Colonic mucosa (tissue), 4 donors: ENCODE results near the gene GAS6. TPM values are rescaled to one million over a fixed set of nuclear protein-coding genes. Genes with fewer than 3 reads are reported as not detected.

Experiments used
- DNase-seq: peaks from one replicate; pipeline ENCODE4 v3.0.0-alpha.2; 2020
- H3K27ac ChIP-seq: fragments of 200-600 bp; one replicate; pipeline ENCODE4 v1.8.0; 2021
- H3K27me3 ChIP-seq: fragments of 200-600 bp; one replicate; pipeline ENCODE4 v1.8.0; 2021
- H3K36me3 ChIP-seq: fragments of 200-600 bp; one replicate; pipeline ENCODE4 v1.8.0; 2021
- H3K4me1 ChIP-seq: fragments of 200-600 bp; one replicate; pipeline ENCODE4 v1.8.0; 2021; ENCODE audit warnings: mild to moderate bottlenecking
- H3K4me3 ChIP-seq: fragments of 200-600 bp; one replicate; pipeline ENCODE4 v1.8.0; 2021
- H3K9ac ChIP-seq, 2 donors: one replicate each; pipeline ENCODE4 v1.7.0; 2013; ENCODE audit warnings: control low read depth in 2 of 2, low read depth in 2 of 2, low read length in 2 of 2
- H3K9me3 ChIP-seq: fragments of 200-600 bp; one replicate; pipeline ENCODE4 v1.8.0; 2021
- CTCF ChIP-seq: fragments of 200-600 bp; IDR thresholded peaks from one replicate; pipeline ENCODE4 v1.8.0; 2022; ENCODE audit warnings: antibody characterized with exemption, mild to moderate bottlenecking
- intact Hi-C: fragments of 100-400 bp; cut with DNase I; formaldehyde crosslinking; loops from one replicate; pipeline ENCODE4 v1.14.1; 2022
- total RNA-seq, 2 donors: library from RNA; stranded (reverse); fragmentation: NEBNext Ultra II Directional in 1 of 2; extraction: Animal tissue kit (Norgen Biotek cat#: 25700) in 1 of 2; gene quantifications; one replicate each; pipeline ENCODE4 v1.2.1, GENCODE V29; 2021
- donor health status: healthy.
- donor health status: DM: no; HTN: no; CAD: no.
- donor health status: DM: no; HTN: no; CAD: no.

The GAS6 gene
- total RNA-seq, 2 donors from 2014 or later, result 118 to 121 TPM

DNA sequence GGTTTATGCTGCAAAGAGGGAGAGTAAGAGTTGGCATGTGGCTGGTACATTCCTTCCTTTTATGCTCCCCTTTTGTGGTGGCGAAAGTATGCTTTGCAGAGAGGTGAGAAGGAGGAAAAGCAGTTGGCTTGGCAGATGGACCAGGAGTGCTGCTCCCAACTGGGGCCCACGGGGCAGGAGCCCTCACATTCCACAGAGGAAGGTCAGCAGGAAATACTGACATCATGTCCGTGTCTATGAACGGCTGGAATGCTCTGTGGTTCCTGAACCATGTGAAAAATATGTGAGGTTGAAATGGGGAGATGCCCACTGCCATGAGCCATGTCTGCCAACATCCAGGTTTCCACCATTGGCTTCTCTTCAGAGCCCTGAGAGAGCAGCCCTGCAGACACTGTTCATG, 33.3 kb upstream of the GAS6 start:
- H3K27ac ChIP-seq, result no peak overlapping the region
- TF ChIP-seq CTCF, result no peak

GRCh38 chr13:113895436-113895835, 31.6 kb upstream of the GAS6 start:
- Histone ChIP-seq H3K27me3 (no peaks in the 10 kb centered on the region), H3K4me1 (no peaks in the 10 kb centered on the region), H3K9me3 (no peaks in the 10 kb centered on the region), H3K36me3 (no peaks in the 10 kb centered on the region), H3K9ac (no peak overlapping the region), H3K4me3 (no peak overlapping the region), H3K27ac (no peak overlapping the region)
- TF ChIP-seq CTCF, result no peak
- no peak for DNase-seq
- intact Hi-C loops, result no loop called here

More for the DNA sequence above, 33.3 kb upstream of the GAS6 start:
- Histone ChIP-seq H3K27me3 (no peaks in the 10 kb centered on the region), H3K36me3 (no peaks in the 10 kb centered on the region), H3K4me3 (no peak overlapping the region), H3K9me3 (no peaks in the 10 kb centered on the region), H3K9ac (no peak overlapping the region), H3K4me1 (no peaks in the 10 kb centered on the region)
- intact Hi-C loops, result no loop called here
- DNase-seq, result no peak

DNA sequence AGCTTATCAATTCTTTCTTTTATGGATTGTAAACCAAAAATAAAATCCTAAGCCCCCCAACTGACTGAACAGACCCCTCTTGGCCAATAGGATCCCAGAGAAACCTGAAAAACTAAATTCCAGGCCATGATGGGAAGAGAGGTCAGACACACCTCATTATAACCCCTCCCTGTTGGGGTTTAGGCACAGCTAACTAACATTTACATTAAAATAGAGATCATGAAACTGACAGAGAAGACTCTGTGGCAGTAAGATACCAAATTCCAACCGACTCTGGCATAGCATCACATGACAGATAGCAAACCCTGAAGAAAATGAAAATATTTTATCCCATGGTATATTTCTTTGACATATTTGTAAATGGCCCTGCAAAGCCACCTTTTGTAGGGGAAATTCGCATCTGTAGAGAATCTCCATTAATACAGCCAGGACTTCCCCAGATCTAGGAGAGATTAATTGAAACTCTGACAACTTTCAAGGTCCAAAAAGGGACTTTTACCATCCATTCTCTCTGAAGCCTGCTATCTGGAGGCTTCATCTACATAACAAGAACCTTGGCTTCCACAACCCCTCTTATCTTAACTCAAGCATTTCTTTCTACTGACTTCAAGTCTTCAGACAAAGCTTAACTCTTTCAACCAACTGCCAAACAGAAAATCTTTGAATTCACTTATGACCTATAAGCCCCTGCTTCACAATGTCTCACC, 27.1 kb upstream of the GAS6 start:
- TF ChIP-seq CTCF, result no peak
- intact Hi-C loops, result no loop called here
- Histone ChIP-seq H3K27me3 (no peaks in the 10 kb centered on the region), H3K9me3 (no peaks in the 10 kb centered on the region), H3K36me3 (no peaks in the 10 kb centered on the region), H3K27ac (no peak overlapping the region), H3K9ac (no peak overlapping the region), H3K4me3 (no peak overlapping the region), H3K4me1 (no peaks in the 10 kb centered on the region)
- DNase-seq, result no peak

- Histone ChIP-seq H3K9ac (no peak overlapping the region), H3K27me3 (no peaks in the 10 kb centered on the region), H3K36me3 (no peaks in the 10 kb centered on the region), H3K9me3 (no peaks in the 10 kb centered on the region), H3K4me1 (no peaks in the 10 kb centered on the region), H3K4me3 (no peak overlapping the region), H3K27ac (no peak overlapping the region)
- intact Hi-C loops, result no loop called here
- no peak for DNase-seq
- no peak for TF ChIP-seq CTCF
Observed at GRCh38 chr13:113889467-113889866, 25.6 kb upstream of the GAS6 start.

- Histone ChIP-seq H3K36me3 (no peaks in the 10 kb centered on the region), H3K27me3 (no peaks in the 10 kb centered on the region), H3K9me3 (no peaks in the 10 kb centered on the region), H3K4me3 (no peak overlapping the region), H3K27ac (no peak overlapping the region), H3K9ac (no peak overlapping the region), H3K4me1 (no peaks in the 10 kb centered on the region)
- intact Hi-C loops, result no loop called here
- DNase-seq, result no peak
- TF ChIP-seq CTCF, result no peak
Observed at GRCh38 chr13:113888701-113889330, 24.9 kb upstream of the GAS6 start.
